Endothelial cell of umbilical vein (primary cell): ENCODE data around the gene CFAP99.

Source experiments
- EZH2 ChIP-seq: IDR thresholded peaks from 2 replicates; pipeline ENCODE4 v1.6.1; 2012; ENCODE audit warnings: borderline replicate concordance, low read depth, mild to moderate bottlenecking, moderate library complexity, low read length, inconsistent platforms; ENCODE audit not compliant: severe bottlenecking
- FOS ChIP-seq: IDR thresholded peaks from 2 replicates; pipeline ENCODE4 v1.6.1; 2011; ENCODE audit warnings: mild to moderate bottlenecking, low read length, moderate library complexity, borderline replicate concordance; ENCODE audit not compliant: insufficient read depth
- POLR2A ChIP-seq: IDR thresholded peaks from 2 replicates; pipeline ENCODE4 v1.6.1; 2012; ENCODE audit warnings: low read depth, mild to moderate bottlenecking, control low read depth, low read length
- TF ChIP-seq, protein P1 (sequence below), 2 donors: IDR thresholded peaks; 1 replicate in 1 of 2; 2 replicates in 1 of 2; pipeline ENCODE4 v1.5.1; 2011; ENCODE audit warnings: low read length in 2 of 2, mild to moderate bottlenecking in 2 of 2, moderate library complexity in 2 of 2, control low read depth in 1 of 2, inconsistent platforms in 1 of 2, low read depth in 1 of 2; ENCODE audit not compliant: insufficient read depth in 1 of 2; ENCODE audit errors: extremely low read depth in 1 of 2

GRCh38 chr4:2443956-2444740, 25.4 kb downstream of the CFAP99 start:
- TF ChIP-seq, protein P1, sequence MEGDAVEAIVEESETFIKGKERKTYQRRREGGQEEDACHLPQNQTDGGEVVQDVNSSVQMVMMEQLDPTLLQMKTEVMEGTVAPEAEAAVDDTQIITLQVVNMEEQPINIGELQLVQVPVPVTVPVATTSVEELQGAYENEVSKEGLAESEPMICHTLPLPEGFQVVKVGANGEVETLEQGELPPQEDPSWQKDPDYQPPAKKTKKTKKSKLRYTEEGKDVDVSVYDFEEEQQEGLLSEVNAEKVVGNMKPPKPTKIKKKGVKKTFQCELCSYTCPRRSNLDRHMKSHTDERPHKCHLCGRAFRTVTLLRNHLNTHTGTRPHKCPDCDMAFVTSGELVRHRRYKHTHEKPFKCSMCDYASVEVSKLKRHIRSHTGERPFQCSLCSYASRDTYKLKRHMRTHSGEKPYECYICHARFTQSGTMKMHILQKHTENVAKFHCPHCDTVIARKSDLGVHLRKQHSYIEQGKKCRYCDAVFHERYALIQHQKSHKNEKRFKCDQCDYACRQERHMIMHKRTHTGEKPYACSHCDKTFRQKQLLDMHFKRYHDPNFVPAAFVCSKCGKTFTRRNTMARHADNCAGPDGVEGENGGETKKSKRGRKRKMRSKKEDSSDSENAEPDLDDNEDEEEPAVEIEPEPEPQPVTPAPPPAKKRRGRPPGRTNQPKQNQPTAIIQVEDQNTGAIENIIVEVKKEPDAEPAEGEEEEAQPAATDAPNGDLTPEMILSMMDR (IDR thresholded peaks at IDR 0.05; ENCODE audit: extremely low read depth in 1 of 2, insufficient read depth in 1 of 2, low read depth in 1 of 2, low read length in 2 of 2) = no peak
- TF ChIP-seq POLR2A (no peak), EZH2 (no peak), FOS (no peak)
